Measurements from ENCODE around the gene GPRC5D.
A peak's percentile ranks its signal among the peaks of the same experiment; 100 is the strongest.

The GPRC5D gene

GRCh38 chr12:12952036-12952435, at the start of gene GPRC5D:
Gene GPRC5D (minus strand): TSS chr12:12952170. CDS start chr12:12950384, 1,786 bp downstream.
- no peak for DNase-seq

GRCh38 chr12:13001775-13002040, 49.7 kb upstream of the GPRC5D start:
- DNase-seq = no peak

GRCh38 chr12:13000925-13001774, 49.2 kb upstream of the GPRC5D start:
- DNase-seq = peak; percentile 43

DNA sequence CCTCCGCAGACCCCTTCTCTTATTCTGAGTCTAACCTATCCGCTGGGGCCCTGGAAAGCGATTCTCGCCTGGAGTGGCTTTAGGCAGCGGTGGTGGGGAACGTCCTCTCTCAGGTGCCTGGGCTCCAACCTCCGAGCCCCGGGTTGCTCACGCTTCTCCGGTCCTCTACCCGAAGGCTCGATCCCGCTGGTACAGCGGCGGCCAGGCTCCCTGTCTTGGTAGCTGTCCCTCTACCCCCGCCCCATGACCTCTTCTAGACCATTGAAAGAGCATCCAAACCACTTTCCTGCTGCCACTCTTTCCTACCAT, 48.6 kb upstream of the GPRC5D start:
- peak; percentile 46 for DNase-seq

DNA sequence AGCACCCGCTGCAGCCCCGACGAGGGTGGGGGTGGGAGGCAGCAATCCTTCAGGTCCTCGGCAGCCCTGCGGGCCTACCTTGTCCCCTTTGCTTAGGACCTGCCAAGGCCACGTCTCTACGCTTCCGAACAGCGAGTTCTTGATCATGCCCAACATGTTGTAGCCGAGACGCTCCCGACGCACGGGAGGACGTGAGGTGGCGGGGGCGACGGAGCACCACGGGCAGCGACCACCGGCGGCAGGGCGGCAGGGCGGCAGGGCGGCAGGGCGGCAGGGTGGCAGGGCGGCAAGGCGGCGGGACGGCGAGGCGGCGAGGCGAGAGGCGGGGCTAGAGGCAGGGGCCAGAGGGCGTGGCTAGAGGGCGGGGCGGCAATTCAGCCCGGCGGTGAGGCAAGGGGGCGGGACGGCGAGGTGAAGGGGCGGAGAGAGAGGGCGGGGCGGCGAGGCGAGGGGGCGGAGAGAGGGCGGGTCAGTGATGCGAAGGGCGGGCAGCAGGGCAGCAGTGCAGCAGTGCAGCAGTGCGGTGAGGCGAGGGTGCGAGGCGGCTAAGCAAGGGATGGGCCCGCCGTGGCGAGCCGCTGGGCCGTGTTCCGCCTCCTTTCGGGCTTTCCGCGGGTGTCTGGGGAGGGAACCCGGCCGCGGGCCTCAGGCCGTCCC, 48.1 kb upstream of the GPRC5D start, which contains the start of gene HEBP1:
Gene HEBP1, minus strand, starts transcription at position 307 of the 657 bp plus-strand sequence. Its CDS starts 151 bp downstream, at position 156.
- DNase-seq = peak; percentile 80

GRCh38 chr12:12999271-12999958, 47.4 kb upstream of the GPRC5D start:
- DNase-seq = no peak

DNA sequence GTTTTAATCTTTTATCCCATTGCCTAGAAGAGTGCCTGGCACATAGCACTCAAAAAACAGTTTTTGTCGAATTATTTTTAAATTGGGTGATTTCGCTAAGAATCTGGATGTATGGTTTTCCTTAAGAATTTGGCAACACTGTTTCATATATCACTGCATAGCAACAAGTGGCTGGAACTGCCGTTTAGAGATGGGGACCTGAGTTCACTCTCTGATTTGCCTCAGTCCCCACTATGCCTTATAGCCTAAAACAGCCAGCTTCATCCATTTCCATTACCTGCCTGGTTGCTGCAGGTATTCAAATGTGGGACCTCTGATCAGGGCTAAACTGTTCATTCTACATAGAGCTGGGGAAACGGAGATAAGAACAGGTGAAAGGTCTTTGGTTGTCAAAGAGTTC, 46.3 kb upstream of the GPRC5D start:
- no peak for DNase-seq

DNA sequence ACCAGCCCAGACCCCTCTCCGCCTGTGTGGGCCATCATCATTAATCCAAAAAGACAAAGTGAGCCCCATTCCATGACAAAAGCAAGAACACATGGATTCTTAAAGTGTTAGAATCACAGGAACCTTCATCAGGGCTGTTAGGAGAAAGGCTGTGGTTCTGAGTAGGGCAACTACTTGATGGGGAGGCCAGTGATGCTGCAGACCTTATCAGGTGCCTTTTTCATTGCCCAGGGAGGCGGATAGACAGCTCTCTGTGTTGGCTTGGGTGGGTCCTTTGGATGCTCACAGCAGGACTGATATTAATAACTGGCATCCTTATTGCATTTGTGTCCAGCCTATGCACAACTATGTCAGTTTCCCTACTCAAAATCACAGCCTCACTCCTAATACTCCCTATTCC, 45.8 kb upstream of the GPRC5D start:
- DNase-seq = no peak

DNA sequence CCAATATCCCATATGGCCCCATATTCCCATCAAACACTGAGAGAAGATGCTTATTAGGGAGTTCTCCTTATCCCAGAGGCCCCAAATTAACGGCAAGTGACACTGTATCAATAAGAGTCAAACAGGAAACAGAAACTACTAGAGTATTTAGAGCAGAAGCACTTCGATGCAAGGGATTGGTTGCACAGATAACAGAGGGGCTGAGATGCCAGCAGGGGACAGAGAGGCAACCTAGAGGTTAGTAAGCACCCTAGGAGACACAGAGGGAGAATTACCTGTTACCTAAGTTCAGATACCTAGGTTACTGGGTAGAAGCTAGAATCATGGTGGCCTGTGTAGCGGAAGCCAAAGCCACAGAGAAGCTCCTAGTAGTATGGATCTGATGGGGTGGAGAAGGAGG, 45.2 kb upstream of the GPRC5D start:
- DNase-seq = no peak

- no peak for DNase-seq
Observed at GRCh38 chr12:12996209-12996608, 44.2 kb upstream of the GPRC5D start.

GRCh38 chr12:12995088-12995487, 43.1 kb upstream of the GPRC5D start:
- no peak for DNase-seq

- DNase-seq = no peak
Observed at GRCh38 chr12:12993367-12993766, 41.4 kb upstream of the GPRC5D start.

DNA sequence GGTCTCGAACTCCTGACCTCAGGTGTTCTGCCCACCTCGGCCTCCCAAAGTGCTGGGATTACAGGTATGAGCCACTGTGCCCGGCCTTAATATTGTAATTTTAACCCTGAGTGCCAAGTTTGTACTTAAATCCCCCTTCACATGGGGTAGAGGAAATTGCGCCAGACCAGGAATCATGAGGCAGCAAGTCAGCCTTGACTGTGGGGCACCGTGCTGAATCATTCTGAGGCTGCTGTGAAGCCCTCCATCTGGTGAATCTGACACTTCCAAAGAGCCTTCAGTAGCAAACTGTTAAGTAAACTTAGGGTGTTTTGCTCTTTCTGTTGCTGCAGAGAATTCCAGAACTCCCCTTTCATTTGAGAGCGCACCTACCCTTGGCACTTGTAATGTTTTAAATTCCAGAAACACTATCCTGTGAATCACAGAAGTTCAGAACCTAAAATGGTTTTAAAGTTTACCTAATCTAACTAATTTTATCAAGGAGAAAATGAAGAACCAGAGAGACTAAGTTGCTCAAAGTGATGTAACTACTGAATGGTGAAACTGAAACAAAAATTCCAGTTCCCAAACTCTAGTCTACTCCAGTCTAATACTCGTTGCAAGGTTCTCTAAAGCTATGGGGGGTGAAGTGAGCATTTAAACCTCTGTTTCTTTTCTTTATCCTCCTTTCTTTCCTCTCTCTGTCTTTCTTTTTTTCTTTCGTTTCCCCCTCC, 40.6 kb upstream of the GPRC5D start:
- no peak for DNase-seq

DNA sequence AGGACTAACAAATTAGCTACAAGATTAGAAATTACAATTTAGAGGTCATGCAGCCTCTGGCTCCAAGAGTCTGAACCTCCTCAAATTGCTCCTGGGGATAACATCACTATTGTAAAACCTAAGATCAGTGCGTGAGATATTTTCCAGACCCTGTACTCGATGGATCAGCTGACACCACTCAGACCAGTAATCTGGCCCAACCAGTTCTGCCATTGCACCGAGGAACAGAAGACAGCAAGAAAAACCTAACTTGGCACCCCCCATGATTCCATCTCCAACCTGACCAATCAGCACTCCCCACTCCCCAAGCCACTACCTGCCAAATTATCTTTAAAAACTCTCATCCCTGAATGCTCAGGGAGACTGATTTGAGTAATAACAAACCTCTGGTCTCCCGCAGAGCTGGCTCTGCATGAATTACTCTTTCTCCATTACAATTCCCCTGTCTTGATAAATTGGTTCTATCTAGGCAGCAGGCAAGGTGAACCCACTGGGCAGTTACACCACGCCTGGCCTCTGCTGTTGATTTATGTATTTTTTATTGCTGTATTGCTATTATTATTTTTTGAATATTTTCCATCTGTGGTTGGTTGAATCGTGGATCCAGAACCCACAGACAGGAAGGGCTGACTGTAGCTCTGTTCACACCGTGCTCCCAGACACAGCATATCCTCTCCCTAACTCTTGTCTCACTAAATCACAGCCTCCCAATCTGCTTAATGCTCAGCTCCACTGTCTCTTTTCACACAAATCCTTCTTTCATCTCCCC, 38.9 kb upstream of the GPRC5D start:
- DNase-seq = no peak

GRCh38 chr12:12987421-12987820, 35.5 kb upstream of the GPRC5D start:
- no peak for DNase-seq

DNA sequence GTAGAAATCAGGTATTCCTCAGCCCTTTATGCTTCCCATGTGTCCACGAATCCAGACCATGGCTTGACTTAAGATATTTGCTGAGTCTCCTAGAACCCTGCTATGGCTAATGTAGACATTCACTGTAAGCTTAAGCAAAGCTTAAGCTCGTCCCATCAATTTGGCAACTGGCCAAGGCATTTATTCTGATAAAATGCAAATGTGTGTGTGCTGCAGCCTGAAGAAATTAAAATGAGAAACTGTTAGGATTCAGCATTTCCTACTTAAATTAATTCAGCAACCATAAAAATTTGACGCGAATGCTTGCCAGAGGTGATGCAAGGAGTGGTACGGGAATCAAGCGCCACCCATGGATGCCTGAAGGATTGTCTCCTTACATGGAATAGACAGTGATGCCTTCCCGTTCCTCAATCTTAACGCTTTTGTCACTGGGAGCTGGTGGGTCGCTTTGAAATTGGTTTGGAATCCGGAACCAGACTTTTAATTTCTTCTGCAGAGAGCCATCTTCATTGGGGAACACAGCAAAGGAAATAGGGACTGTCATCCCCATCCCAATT, 34.9 kb upstream of the GPRC5D start:
- no peak for DNase-seq

DNA sequence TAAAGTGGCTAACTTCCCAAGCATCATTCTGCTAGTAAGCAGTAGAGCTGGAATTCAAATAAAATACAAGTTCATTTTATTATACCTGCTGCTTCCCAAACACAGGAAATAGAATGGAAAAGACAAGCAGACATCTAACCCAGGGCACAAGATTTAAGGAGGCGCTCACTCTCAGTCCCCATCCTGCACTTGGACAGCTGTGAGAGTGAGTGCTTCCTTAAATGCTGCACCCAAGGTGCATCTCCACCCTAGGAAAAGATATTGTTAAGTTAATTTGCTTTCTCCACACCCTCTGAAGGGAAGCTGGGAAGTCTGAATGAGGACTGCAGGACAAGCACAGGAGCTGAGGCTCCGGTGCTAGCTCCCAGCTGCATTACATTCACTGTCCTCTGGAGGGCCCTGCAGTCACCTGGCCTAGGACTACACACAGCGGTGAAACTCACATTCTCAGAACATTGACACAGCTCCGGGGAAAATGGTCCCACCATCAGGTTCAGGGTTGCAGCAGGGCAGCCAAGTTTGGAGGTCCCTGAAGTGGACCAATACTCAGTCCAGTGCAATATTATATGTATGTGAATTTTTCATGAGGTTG, 33.9 kb upstream of the GPRC5D start:
- no peak for DNase-seq

GRCh38 chr12:12984149-12984548, 32.2 kb upstream of the GPRC5D start:
- no peak for DNase-seq

GRCh38 chr12:12983420-12984035, 31.6 kb upstream of the GPRC5D start:
- DNase-seq = no peak

DNA sequence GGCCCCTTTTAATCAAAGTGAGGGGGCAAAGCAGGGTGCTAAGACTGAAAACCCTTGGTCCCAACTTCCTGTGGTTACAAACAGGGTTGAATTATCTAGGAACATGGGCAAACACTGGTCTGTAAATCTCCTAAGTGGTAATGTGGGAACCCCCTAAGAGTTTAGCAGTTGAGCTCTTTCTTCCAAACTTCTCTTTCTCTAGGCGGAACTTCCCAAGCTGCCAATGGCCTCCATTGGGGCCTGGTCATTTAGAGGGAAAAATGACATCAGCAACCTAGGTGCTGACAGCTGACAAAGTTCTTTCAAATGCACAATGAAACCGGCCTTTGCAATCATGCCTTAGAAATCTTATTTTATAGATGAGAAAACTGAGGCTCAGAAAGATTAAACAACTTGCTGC, 30.4 kb upstream of the GPRC5D start:
- no peak for DNase-seq

- no peak for DNase-seq
Observed at GRCh38 chr12:12979731-12980259, 27.8 kb upstream of the GPRC5D start.
